ENCODE data around the gene PRPH2. TPM values are rescaled to one million over a fixed set of nuclear protein-coding genes. Genes with fewer than 3 reads are reported as not detected.
A peak's percentile ranks its signal among the peaks of the same experiment; 100 is the strongest.

PRPH2 gene
- total RNA-seq, 2 experiments from 2014 or later = not detected

- H3K27ac Mint-ChIP-seq = no peak overlapping the region
- ChIA-PET POLR2A (no interaction called here), CTCF (interaction anchor here (0.9 kb wide), 1 partner anchor 11 kb away, joined by 3 read pairs; no protein-coding TSS in a partner anchor)
- intact Hi-C loops (cut with micrococcal nuclease) = no loop called here
- H3K27me3 Mint-ChIP-seq = no peaks in the 10 kb centered on the region
- H3K36me3 Mint-ChIP-seq = peaks cover 12% of the 10 kb centered on the region
- H3K4me3 Mint-ChIP-seq = no peak overlapping the region
- peaks cover 21% of the 10 kb centered on the region for H3K4me1 Mint-ChIP-seq (ENCODE audit: low read depth)
- DNase-seq = no peak
- no peaks in the 10 kb centered on the region for H3K9me3 Mint-ChIP-seq
Measured at GRCh38 chr6:42754759-42755158, 32.4 kb upstream of the PRPH2 start.

DNA sequence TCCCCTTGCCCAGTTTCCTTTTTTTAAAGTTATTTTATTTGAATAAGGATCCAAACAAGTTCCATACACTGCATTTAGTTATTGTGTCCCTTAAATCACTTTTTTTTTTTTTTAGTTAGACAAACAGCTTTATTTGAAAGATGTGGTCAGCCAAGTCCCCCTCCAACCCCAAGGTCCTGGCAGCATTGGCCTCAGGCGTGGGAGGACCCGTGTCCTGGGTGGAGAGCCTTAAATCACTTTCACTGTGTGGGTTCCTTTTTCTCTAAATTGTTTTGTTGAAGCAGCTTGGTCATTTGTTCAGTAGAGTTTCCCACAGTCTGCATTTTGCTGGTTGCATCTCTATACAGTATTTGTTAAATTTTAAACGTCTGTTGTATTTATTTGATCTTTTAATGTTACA lies 28.7 kb upstream of the PRPH2 start:
- intact Hi-C loops (cut with micrococcal nuclease) = no loop called here
- POLR2A ChIA-PET = no interaction called here

GRCh38 chr6:42748203-42748898 lies 26.0 kb upstream of the PRPH2 start:
- H3K4me1 Mint-ChIP-seq (ENCODE audit: low read depth) = peaks cover 32% of the 10 kb centered on the region
- no peaks in the 10 kb centered on the region for H3K27me3 Mint-ChIP-seq
- POLR2A ChIA-PET = interaction anchor here (1.0 to 5.4 kb wide), 3 partner anchors 22 to 231 kb away, joined by 3 to 97 read pairs (median 16); partner anchors contain the start of genes BICRAL and PEX6
- intact Hi-C loops (cut with micrococcal nuclease) = loop anchor here (5.0 to 10.0 kb wide), 2 partner anchors 86 to 426 kb away; partner anchors contain the start of gene SRF
- no peak for DNase-seq
- peak overlapping the region; percentile 96 for H3K27ac Mint-ChIP-seq
- CTCF ChIA-PET = interaction anchor here (0.6 to 4.1 kb wide), 7 partner anchors 21 to 132 kb away, joined by 3 to 25 read pairs (median 4); partner anchors contain the start of gene RPL7L1
- no peaks in the 10 kb centered on the region for H3K9me3 Mint-ChIP-seq
- H3K36me3 Mint-ChIP-seq = peaks cover 11% of the 10 kb centered on the region
- peak overlapping the region; percentile 99 for H3K4me3 Mint-ChIP-seq

More for the DNA sequence above, 28.7 kb upstream of the PRPH2 start:
- no peak overlapping the region for H3K27ac Mint-ChIP-seq
- H3K36me3 Mint-ChIP-seq = peaks cover 3% of the 10 kb centered on the region
- no peaks in the 10 kb centered on the region for H3K27me3 Mint-ChIP-seq
- H3K4me1 Mint-ChIP-seq (ENCODE audit: low read depth) = peaks cover 32% of the 10 kb centered on the region
- CTCF ChIA-PET = interaction anchor here (1.2 kb wide), 1 partner anchor 17 kb away, joined by 5 read pairs; no protein-coding TSS in a partner anchor
- no peaks in the 10 kb centered on the region for H3K9me3 Mint-ChIP-seq
- H3K4me3 Mint-ChIP-seq = no peak overlapping the region
- no peak for DNase-seq

GRCh38 chr6:42746463-42747391 lies 24.3 kb upstream of the PRPH2 start:
- Mint-ChIP-seq H3K27me3 (no peaks in the 10 kb centered on the region), H3K36me3 (peaks cover 8% of the 10 kb centered on the region), H3K27ac (peak overlapping the region; percentile 96), H3K4me3 (peak overlapping the region; percentile 99), H3K9me3 (peaks cover 2% of the 10 kb centered on the region), H3K4me1 (ENCODE audit: low read depth) (peaks cover 28% of the 10 kb centered on the region)
- peak; percentile 89 for DNase-seq
- CTCF ChIA-PET = interaction anchor here (0.9 to 4.1 kb wide), 8 partner anchors 20 to 960 kb away, joined by 3 to 25 read pairs (median 4); partner anchors contain the start of genes RPL7L1 and TOMM6
- POLR2A ChIA-PET = interaction anchor here (0.6 to 5.4 kb wide), 13 partner anchors 16 to 764 kb away, joined by 3 to 97 read pairs (median 8); partner anchors contain the start of genes BICRAL, CNPY3, KLC4 and LRRC73
- intact Hi-C loops (cut with micrococcal nuclease) = loop anchor here (1.0 to 10.0 kb wide), 10 partner anchors 20 to 428 kb away; partner anchors contain the start of genes BICRAL, CNPY3, PPP2R5D and RPL7L1

DNA sequence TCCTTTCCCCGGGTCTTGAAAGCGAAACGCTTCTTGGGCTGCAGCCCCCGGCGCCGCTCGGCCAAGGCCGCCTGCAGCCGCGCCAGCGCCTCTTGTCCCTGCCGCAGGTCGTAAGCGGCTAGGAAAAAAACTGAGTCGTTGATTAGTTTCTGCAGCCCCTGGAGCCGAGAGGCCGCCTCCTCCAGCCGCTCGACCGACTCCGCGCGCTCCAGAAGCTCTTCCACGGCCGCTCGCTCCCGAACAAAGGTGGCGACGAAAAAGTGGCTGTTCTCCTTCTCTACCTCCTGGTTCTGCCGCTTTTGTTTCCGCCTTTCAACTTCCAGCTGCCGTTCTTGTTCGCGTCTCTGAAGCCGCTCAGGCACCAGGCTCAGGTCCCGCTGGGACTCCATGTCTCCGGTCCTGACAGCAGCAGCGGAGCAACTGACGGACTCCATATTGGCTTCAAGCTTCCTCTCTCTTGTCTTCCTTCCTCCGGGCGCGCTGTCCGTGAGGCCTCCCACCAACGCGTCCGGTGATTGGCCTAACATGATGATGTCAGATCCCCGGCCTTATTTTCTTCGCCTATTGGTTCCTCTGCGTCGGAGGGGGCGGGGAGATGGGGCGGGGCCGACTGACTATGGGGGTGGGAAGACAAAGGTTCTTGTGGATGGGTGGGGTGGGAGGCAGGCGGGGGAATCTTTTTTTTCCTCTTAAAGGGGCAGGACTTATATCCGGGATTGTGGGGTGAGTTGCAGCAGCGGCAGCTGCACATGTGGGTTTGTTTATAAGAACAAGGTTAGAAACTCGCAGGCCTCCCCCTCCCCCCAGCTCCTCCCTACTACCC lies 23.5 kb upstream of the PRPH2 start, which contains the start of gene TBCC:
Gene TBCC, minus strand, starts transcription at position 464 of the 823 bp plus-strand sequence. Its CDS starts 30 bp downstream, at position 434.
- POLR2A ChIA-PET = interaction anchor here (0.6 to 5.4 kb wide), 14 partner anchors 16 to 478 kb away, joined by 3 to 97 read pairs (median 7); partner anchors contain the start of genes BICRAL, CNPY3, KLC4 and MRPL2
- Mint-ChIP-seq H3K4me3 (peak within 1 kb of the TSS; percentile 99), H3K4me1 (ENCODE audit: low read depth) (peaks cover 24% of the 10 kb centered on the region), H3K9me3 (peaks cover 2% of the 10 kb centered on the region), H3K36me3 (peaks cover 8% of the 10 kb centered on the region), H3K27ac (peak within 1 kb of the TSS; percentile 96), H3K27me3 (no peaks in the 10 kb centered on the region)
- CTCF ChIA-PET = interaction anchor here (0.9 to 4.1 kb wide), 10 partner anchors 19 to 959 kb away, joined by 3 to 25 read pairs (median 3); partner anchors contain the start of genes RPL7L1 and TOMM6
- intact Hi-C loops (cut with micrococcal nuclease) = loop anchor here (1.0 to 10.0 kb wide), 9 partner anchors 20 to 429 kb away; partner anchors contain the start of genes BICRAL, CNPY3, PPP2R5D and RPL7L1
- DNase-seq = peak; percentile 97

- ChIA-PET POLR2A (interaction anchor here (0.6 to 5.4 kb wide), 11 partner anchors 19 to 479 kb away, joined by 3 to 97 read pairs (median 8); partner anchors contain the start of genes BICRAL, CNPY3, RPL7L1 and UBR2), CTCF (interaction anchor here (1.0 to 4.1 kb wide), 7 partner anchors 19 to 958 kb away, joined by 3 to 25 read pairs (median 3); partner anchors contain the start of genes RPL7L1 and TOMM6)
- peaks cover 24% of the 10 kb centered on the region for H3K4me1 Mint-ChIP-seq (ENCODE audit: low read depth)
- peak overlapping the region; percentile 96 for H3K27ac Mint-ChIP-seq
- peaks cover 8% of the 10 kb centered on the region for H3K36me3 Mint-ChIP-seq
- intact Hi-C loops (cut with micrococcal nuclease) = loop anchor here (5.0 to 10.0 kb wide), 2 partner anchors 83 to 430 kb away; partner anchors contain the start of gene SRF
- H3K4me3 Mint-ChIP-seq = peak overlapping the region; percentile 99
- peak; percentile 62 for DNase-seq
- peaks cover 2% of the 10 kb centered on the region for H3K9me3 Mint-ChIP-seq
- H3K27me3 Mint-ChIP-seq = no peaks in the 10 kb centered on the region
Measured at GRCh38 chr6:42745083-42745639, 22.8 kb upstream of the PRPH2 start.

- intact Hi-C loops (cut with micrococcal nuclease) = loop anchor here (10.0 kb wide), 1 partner anchor 430 kb away; the partner anchor contains the start of gene SRF
Measured at GRCh38 chr6:42744351-42744893, 22.0 kb upstream of the PRPH2 start.

GRCh38 chr6:42742116-42742894 lies 19.9 kb upstream of the PRPH2 start:
- intact Hi-C loops (cut with micrococcal nuclease) = loop anchor here (10.0 kb wide), 1 partner anchor 432 kb away; the partner anchor contains the start of gene SRF
- DNase-seq = no peak

More at GRCh38 chr6:42744351-42744893, 22.0 kb upstream of the PRPH2 start:
- H3K9me3 Mint-ChIP-seq = peaks cover 2% of the 10 kb centered on the region
- peaks cover 24% of the 10 kb centered on the region for H3K4me1 Mint-ChIP-seq (ENCODE audit: low read depth)
- POLR2A ChIA-PET = interaction anchor here (2.8 to 5.4 kb wide), 3 partner anchors 18 to 39 kb away, joined by 15 to 97 read pairs (median 54); partner anchors contain the start of gene BICRAL
- DNase-seq = no peak
- H3K27me3 Mint-ChIP-seq = no peaks in the 10 kb centered on the region
- H3K27ac Mint-ChIP-seq = no peak overlapping the region
- peak overlapping the region; percentile 99 for H3K4me3 Mint-ChIP-seq
- CTCF ChIA-PET = interaction anchor here (0.6 to 4.1 kb wide), 5 partner anchors 18 to 136 kb away, joined by 3 to 25 read pairs (median 5); partner anchors contain the start of gene RPL7L1
- H3K36me3 Mint-ChIP-seq = peaks cover 8% of the 10 kb centered on the region

DNA sequence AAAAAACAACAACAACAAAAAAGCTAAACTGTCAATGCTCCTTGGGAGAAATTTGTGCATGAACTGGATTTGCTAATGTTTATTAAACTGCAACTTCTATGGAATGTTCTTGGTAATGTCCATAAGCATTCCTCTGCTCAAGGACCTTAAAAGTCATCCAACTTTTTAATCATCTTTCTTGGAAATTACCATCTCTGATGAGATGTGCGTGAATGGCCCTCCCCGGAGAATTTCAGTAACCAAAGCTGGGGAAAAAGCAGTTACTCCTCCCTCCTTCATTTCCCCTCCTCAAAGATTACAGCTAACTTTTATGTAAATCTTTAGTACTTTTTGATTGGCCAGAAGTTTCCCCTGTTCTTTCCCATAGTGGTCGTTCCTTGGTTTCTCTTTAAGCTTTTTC lies 18.3 kb upstream of the PRPH2 start:
- H3K4me1 Mint-ChIP-seq (ENCODE audit: low read depth) = peaks cover 8% of the 10 kb centered on the region
- ChIA-PET POLR2A (no interaction called here), CTCF (interaction anchor here (1.3 kb wide), 1 partner anchor 14 kb away, joined by 5 read pairs; no protein-coding TSS in a partner anchor)
- H3K36me3 Mint-ChIP-seq = peaks cover 6% of the 10 kb centered on the region
- peaks cover 2% of the 10 kb centered on the region for H3K9me3 Mint-ChIP-seq
- no peak overlapping the region for H3K27ac Mint-ChIP-seq
- no peak for DNase-seq
- intact Hi-C loops (cut with micrococcal nuclease) = loop anchor here (10.0 kb wide), 1 partner anchor 434 kb away; the partner anchor contains the start of gene SRF
- no peak overlapping the region for H3K4me3 Mint-ChIP-seq
- no peaks in the 10 kb centered on the region for H3K27me3 Mint-ChIP-seq

More at GRCh38 chr6:42742116-42742894, 19.9 kb upstream of the PRPH2 start:
- peaks cover 9% of the 10 kb centered on the region for H3K4me1 Mint-ChIP-seq (ENCODE audit: low read depth)
- no peaks in the 10 kb centered on the region for H3K27me3 Mint-ChIP-seq
- peaks cover 8% of the 10 kb centered on the region for H3K36me3 Mint-ChIP-seq
- no peak overlapping the region for H3K27ac Mint-ChIP-seq
- POLR2A ChIA-PET = interaction anchor here (1.6 kb wide), 1 partner anchor 29 kb away, joined by 4 read pairs; no protein-coding TSS in a partner anchor
- peaks cover 2% of the 10 kb centered on the region for H3K9me3 Mint-ChIP-seq
- CTCF ChIA-PET = interaction anchor here (1.0 to 1.1 kb wide), 3 partner anchors 15 to 401 kb away, joined by 3 to 4 read pairs (median 3); no protein-coding TSS in a partner anchor
- no peak overlapping the region for H3K4me3 Mint-ChIP-seq
